Transverse colon (tissue), 3 donors: Measurements from ENCODE around the gene PKN1.

ENCODE experiments used
- CTCF ChIP-seq, 5 experiments: fragments of 200-600 bp in 3 of 5; fragments of 450-650 bp in 2 of 5; sonication (generic) in 3 of 5; IDR thresholded peaks; 1 replicate in 2 of 5; 2 replicates in 3 of 5; pipeline ENCODE4 v1.5.1; 2016 to 2017; ENCODE audit warnings: antibody characterized with exemption in 5 of 5, inconsistent platforms in 3 of 5, mild to moderate bottlenecking in 2 of 5, moderate library complexity in 1 of 5
- EP300 ChIP-seq: sonication (generic); formaldehyde crosslinking; IDR thresholded peaks from one replicate; pipeline ENCODE4 v1.6.1; 2017; ENCODE audit warnings: antibody characterized with exemption, low read depth
- POLR2A ChIP-seq: fragments of 450-650 bp; IDR thresholded peaks from one replicate; pipeline ENCODE4 v1.6.1; 2016; ENCODE audit warnings: antibody characterized with exemption, mild to moderate bottlenecking, moderate library complexity

- TF ChIP-seq CTCF (IDR thresholded peaks at IDR 0.05) (peak in 2 of 5 experiments; percentile 3 to 33), EP300 (no peak), POLR2A (no peak)
These were observed 83.0 kb downstream of the PKN1 start for GRCh38 chr19:14516048-14516534.
